ENCODE measurements around the gene ANK3.
A peak's percentile ranks its signal among the peaks of the same experiment; 100 is the strongest.

ANK3 gene

DNA sequence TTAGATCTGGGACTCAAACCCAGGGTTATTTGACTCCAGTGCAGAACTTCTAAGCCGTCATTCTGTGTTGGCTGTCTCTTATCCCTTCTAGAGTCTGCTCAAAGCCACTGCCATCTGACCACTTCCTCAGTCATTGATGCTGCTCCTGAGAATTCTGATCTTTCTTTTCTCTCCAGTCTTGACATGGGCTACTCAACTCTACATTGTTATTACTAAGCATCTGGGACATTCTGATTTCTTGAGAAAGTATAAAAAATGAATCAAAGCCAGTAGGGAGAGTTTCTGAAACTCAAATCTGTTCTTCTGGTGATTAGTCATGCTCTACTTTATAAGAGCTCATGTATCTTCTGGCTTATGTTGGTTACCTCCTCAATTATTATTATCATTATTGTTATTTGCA, 48.7 kb downstream of the ANK3 start:
- no peak for DNase-seq

DNA sequence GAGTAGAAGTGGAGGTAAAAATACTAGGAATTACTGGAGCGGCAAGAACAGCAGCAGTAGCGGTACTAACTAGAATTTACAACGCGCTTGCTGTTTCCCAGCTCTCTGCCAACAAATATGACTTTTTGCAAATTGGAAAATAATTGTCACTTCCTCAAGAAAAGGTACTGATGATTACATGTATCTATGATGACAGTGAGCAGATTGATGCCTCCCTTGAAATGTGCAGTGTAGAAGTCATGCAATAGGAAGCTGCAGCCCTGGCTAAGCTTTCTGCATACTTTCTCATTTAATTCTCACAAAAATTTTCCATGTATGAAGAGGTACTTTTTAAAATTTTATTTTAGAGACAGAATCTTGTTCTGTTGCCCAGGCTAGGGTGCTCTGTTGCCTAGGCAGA, 49.9 kb downstream of the ANK3 start:
- no peak for DNase-seq

DNA sequence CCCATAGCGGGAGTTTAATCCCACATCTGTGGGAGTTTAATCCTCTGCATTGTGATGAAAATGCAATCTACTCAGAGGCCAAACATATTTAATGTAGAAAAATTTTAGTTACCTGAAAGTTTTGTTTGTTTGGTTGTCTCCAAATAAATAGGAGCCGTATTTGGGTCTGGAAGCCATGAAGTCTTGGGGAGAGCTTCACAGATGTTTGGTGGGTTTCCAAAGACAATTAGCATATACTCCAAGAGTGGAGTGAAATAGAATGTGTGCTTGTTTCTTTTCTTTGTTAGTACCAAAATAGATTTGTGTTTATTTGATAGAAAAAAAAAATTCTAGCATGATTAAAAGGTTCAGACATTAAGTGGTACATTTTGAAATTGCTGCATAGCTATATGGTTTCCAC, 50.9 kb downstream of the ANK3 start:
- DNase-seq, result no peak

DNA sequence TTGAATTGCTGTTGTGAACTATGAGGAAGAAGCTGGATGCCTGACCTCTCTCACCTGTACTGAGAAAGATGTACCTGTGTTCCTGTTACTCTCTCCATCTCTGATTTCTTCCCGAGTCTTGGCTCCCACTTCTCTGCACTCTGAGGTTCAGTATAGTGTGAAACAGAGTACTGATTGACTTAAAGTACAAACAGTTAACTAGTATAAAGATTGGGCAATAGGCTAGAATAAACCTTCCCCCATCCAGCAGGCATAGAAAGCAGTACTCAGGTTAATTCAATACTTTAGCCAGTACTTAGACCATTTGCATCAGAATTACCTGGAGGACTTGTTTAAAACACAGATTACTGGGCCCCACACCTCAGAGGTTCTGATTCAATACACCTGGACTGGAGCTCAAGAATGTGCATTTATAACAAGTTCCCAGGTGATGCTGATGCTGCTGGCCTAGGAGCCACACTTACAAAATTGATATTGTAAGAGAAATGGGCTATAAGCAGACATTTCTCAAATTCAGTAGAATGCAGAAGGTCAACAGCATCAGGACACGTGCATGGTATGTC, 51.6 kb downstream of the ANK3 start:
- no peak for DNase-seq

DNA sequence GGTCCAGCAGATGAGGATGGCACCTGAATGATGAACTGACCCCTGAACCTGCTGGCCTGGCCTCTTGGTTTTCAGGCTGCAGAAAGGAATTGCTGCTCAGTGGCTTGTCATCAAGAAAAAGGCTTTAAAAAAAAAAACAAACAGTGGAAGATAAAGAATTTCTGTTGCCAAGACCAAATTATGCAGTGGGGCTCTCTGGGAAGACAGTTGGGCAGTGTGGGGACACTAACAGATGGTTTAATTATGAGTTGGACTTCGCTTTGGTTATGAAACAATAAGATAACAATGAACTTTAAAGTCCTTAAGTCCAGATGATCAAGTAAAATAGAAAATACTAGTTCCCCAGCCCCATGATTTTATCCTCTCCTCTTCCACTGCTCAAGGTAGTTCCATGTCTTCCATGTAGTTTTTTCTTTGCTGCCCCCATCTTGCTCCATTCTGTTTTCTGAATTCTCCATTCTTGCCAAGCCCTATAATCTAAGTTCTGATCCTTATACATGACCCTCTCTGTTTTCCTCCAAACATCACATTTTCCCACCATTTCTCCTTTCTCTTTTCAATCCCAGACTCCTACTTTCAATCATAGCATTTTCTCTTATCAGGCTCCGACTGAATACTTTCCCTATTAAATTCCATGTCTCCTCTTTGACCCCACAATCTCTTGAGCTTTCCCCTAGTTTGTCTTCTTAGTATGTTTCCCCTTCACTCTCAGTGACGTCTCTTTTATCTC, 52.6 kb downstream of the ANK3 start:
- no peak for DNase-seq

DNA sequence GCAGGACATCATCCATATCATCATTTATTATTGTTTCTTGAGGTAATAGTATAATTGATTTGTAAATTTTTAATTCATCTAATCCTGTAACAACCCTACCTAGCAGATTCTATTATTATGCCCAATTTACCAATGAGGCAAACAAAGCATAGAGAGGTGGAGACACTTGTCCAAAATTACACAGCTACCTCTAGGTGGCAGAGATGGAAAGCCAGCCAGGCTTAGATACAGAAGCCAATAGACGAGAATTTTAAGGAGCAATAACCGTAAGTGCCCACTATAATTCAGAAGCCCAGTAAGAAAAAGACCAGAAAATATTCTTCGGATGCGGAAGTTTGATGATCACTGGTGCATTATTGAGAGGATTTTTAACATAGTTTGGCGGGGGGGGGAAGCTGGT, 54.0 kb downstream of the ANK3 start:
- DNase-seq, result peak; percentile 26

DNA sequence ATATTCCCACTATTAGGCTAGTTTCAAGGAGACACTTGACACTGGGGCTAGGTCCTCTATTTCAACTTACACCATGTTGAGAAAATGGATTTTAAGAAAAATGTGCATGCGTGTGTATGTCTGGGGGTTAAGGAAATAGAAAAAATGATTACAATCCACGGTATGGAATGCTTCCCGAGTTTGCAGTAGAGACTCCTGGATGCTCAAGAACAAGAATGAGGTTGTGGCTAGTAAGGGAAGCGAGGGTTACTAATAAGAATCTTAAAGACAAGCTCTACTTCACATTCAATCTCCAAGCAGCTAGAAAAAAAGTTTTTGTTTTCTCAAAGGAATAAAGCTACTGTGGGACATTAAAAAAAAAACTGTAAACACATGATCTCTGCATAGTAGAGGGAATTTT, 54.7 kb downstream of the ANK3 start:
- no peak for DNase-seq

DNA sequence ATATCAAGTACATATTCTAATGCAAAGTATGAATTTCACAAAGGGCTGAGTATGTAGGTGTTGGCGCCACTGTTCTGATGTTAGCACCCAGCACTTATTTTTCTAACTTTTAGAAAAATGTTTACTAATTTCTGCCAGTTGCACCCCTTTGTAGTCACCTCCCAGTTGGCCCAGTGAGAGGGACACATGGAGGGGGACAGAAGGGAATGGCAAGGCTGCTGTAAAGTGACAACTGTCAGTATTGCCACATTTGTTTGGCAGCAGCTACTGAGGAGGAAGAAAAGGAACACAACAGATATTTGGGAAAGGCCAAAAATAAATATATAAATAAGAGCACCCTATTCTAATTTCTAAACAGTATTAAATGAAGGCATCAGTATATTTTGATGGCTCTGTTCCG, 57.3 kb downstream of the ANK3 start:
- no peak for DNase-seq

DNA sequence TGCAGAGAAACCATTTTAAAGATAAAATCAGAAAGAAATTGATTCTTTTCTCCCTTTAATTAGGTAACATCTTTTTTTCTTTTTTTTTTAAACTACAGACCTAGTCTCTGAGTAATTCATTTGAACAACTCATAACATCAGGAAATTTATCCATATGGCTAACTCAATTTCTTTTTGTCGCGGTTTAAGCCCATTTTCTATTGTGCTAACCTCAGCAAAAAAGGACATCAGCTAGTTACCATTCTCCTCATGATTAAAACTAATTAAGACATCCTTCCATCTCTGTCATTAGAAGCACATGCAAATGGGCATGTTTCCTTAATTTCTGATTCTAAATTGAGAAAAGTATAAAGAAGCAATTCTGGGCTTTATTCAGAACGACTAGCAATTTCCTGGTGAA, 57.8 kb downstream of the ANK3 start:
- DNase-seq, result no peak

DNA sequence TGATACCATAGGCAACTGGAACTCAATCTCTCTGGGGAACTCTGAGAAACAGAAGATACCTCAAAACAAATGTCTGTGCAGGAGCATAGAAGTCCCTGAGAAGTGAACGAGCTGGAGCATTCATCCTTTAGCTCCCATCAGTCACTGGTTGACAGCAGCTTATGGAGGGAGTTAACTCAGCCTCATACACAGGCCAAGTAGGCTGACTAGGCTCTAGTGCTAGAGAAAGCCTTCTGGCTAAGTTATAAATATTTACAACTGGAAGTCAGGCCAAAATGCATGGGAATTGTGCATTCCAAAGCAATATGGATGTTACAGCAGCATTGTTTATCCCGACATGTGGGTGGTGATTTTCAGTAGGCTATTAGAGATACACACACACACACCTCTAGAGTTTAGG, 66.5 kb downstream of the ANK3 start:
- DNase-seq, result no peak

DNA sequence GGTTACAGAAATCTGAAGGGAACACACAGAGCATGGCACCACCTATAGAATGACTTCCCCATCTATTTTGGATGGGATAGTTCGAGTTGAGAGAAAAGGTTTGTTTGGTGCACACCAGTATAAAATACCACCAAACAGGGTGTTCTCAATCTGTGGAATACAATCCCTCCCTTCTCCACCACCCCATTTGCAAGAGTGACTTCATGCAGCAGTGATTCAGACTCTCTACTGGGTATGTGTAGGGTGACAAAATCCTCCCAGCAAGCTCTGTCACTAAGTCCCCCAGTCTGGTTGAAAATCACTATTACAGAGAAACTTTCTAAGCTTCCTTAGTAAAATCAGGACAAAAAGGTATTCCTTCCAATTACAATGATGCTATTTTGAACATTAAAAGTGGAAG, 69.0 kb downstream of the ANK3 start:
- DNase-seq, result no peak

DNA sequence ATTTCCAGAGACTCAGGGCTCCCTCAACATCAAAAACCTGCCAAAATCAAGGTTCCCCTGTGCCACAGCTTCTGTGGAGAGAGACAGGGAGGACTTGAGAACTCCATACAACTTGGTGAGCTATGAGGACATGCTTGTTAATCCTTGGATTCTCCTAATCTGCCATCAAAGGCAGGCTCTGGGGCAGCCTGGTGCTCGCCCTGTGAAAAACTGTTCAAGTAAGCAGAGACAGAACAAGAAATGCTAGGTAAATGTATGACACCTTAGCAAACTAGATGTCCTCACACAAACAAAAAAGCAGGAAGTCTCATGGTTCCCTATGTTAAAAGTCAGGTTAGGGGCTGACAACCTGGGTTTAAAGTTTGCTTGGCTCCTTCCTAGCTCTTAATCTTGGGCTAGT, 73.6 kb downstream of the ANK3 start:
- no peak for DNase-seq

DNA sequence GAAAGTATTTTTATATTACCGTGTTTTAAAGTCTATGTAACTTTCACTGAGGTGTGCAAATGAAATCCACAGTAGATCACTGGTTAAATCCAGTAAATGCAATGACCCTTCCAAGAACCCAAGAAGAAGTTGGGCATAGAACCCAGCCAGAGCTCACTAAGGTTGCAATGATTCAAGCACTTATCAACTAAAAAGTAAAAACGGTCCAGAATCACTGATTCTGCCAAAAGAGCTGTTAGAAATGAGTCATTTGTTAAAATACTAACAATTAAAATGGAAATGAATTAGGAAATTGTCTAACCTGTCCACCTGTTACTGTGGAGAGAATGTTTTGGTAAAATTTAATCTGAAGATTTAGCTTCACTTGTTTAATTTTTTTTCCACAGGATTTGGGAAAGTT, 74.4 kb downstream of the ANK3 start:
- no peak for DNase-seq

DNA sequence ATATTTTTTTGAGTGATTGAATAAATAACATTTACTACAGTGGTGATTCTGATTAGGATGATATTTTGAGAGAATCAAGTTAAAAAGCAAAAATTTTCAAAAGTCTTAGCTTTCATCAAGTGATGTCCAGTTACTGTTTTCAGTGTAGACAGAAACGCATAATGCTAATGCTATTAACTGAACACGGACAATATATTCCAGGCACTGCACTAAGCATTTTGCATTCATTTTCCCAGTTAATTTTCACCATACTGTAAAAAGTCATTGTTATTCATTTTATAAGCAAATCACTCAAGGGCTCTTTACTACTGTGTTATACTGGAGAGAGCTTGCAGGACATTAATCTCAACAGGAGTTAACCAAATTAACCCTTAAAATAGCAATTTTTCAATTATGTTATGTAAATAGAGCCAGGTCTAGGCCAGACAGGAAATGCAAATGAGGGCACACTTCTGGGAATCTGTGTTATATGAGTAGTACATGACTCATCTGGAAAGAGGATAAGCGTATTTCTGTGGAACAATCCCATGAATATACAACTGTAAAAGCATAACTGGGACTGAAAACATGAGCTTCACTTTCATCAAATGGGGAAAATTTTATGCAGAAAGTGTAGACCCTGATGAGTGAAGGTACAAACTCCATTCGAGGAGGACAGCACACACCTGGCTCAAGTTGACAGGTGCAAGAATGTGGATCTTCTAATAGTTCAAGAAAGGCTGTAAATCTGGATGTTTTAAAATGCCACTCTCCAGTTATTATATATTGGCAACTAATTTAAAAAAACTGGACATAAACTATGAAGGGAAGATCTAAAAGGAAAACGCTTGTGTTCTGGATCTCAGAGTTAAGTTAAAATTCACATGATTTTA, 75.4 kb downstream of the ANK3 start:
- peak; percentile 45 for DNase-seq

DNA sequence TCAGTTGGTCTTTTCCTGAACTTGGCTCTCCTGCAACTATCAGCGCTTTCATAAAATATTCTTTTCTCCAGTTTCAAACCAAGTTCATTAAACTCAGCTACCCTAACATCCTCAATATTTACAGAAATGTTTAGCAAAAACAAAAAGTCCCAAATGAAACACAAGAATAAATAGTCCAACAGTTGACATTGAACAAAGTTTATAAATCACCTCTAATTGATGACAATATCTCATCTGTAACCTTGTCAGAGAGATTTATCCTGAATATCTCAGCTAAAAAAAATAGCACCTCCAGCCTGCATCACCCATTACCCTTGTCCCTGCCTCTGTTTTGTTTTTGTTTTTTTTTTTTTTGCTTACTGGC, 76.1 kb downstream of the ANK3 start:
- no peak for DNase-seq

DNA sequence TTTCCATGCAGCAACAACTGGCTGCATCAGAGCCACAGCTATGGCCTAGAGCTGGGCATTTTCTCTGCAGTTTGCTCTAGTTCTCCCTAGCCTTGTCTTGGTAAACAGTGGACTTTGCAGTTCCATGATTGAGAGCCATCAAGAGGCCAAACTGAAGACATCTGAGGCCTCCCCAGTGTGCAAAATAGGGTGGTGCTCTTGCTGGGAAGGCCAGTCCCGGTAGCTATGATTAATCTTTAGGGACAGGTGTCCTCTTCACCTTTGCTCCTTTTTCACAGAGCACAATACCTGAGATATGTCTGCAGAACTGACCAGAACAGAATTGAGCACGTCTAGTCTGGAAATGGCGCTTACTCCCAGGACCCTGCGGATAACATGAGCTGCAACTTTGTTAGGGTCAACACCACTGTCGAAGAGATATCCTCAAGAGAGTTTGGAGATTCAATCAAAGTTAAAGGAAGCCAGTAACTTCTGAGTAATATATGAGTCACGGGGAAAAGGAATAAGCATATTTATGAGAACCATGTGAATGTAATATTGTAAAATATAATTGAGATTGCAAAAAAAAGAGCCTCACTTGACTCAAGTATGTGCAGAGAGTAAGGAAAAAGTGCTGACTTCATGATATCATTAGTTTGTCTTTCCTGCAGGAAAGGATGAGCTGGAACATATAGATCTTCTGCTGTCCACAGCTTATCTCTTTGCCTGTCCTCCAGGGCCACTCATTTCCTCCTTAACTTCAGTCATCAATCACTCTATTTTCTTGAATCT, 76.7 kb downstream of the ANK3 start:
- no peak for DNase-seq

DNA sequence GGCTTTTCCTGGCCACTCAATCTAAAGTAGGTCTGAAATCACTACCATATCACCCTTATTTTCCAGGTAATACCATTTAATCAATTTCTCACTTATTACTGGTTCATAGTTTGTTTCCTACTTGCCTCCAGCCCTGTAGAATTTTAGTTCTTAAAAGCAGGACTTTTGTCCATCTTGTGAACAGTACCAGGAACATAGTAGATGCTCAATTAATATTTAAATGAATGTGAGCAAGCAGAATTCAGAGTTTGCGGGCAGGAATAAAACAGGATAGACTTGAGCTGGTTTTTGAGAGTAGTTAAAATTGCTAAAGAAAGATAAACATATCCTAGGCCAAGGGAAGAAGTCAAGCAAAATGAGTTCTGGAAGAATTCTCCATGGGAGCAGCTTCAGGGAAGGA, 77.9 kb downstream of the ANK3 start:
- no peak for DNase-seq

DNA sequence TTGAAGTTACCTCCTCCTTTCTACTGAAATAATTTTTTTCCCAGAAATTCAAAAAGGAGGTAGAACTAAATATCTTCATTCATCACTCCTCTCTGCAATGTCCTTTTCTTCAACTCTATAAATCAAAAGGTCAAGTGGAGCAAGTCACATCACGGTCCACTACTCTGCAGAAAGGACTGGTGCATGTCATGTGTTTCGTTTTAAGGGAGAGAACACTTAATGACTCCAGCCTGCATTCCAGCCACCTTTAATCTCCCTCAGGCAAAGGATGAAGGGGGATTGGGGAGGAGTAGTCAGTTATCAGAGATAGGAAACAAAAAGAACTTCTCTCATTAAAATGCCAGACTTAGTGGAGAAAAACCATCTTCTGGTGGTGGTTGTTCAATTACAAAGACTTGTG, 78.9 kb downstream of the ANK3 start:
- no peak for DNase-seq

DNA sequence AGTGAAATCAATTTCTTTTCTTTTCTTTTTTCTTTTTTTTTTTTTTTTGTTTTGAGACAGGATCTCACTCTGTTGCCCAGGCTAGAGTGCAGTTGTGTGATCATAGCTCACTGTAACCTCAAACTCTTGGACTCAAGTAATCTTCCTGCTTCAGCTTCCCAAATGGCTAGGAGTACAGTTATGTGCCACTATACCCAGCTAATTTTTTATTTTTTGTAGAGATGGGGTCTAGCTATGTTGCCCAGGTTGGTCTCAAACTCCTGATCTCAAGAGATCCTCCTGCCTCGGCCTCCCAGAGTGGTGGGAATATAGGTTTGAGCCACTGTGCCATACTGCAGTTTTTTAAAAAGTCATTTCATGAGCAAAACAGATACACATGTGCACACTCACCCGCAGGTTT, 79.8 kb downstream of the ANK3 start:
- DNase-seq, result no peak

DNA sequence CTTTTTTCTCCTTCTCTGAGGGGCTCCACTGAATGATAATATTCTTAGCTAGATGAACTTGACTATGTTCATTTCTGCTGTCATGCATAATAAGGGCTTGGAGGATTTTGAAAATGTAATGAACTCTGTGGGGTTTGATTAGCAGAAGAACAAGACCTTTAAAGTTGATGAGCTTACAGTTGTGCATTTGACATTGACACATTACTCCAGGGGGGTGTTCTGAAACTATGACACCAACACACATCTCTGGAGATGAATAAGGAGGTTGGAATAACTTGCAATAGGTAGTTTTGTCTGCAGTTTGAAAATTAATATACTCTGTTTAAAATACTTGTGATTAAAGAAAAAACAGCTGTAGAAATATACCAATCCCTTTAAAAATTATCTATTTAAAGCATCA, 80.3 kb downstream of the ANK3 start:
- no peak for DNase-seq

DNA sequence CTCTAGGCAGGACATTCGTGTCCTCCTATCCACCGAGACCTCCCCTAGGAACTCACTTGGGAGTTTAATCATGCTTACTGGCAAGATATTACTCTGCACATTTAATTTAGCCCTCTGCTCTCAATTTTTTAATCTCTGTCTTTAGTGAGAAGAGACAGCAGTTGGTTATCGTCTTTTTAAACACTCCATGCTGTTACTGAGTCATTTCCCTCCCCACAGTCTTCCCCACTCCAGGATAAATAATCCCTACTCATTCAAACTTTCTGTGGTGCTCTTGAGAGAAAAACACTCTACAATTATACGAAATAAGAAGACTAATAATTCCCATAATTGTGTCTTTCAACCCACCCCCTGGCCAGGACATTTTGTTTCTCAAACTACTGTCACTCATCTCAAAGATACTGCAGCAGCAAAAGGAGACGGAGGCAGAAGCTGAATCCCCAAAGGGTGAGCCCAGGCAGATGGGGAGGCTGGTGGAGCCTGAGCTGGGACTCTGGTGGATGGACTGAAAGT, 84.2 kb downstream of the ANK3 start:
- no peak for DNase-seq

DNA sequence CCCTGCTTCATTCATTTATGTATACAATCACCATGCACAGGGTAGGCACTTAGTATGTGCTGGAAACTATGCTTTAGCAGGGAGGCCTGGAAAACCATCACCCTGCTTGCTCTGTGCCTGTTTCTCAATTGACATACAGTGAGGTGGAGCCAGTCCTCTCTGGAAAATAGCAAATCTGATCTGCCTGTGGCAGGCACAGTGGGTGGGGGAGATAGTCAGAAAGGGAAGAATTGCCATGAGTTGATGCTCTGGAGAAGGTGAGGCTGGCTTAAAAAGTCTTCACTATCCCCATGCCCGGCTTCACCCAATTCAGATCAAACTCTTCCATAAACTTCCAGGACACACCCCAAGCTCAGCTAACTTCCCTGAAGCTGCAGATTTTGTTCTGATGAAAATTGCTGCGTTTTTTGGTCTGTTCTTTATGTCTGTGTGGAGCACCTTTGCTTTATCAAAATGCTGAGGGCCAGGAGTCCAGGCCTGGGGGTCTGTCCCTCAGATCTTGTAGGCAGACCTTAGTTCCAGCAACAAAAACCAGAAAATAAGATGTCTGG, 84.8 kb downstream of the ANK3 start:
- no peak for DNase-seq

DNA sequence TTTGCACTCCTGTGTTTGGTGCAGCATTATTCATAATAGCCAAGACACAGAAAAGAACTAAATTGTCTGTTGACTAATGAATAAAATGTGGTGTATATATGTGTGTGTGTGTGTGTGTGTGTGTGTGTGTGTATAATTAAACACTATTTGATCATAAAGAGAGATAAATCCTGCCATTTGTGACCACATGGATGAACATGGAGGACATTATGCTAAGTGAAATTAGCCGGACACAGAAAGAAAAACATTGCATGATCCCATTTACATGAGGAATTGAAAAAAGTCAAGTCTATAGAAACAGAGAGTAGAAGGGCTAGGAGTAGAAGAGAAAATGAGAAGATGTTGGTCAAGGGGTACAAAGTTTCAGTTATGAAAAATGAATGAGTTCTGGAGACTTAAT, 85.9 kb downstream of the ANK3 start:
- DNase-seq, result no peak

Measured in OCI-M1 (cell line).